ENCODE data around the gene USF3. TPM values are rescaled to one million over a fixed set of nuclear protein-coding genes. Genes with fewer than 3 reads are reported as not detected.

The USF3 gene
- 10 to 100 TPM; 21.4 to 33.4 (median 26.3) TPM for total RNA-seq

- peaks cover 18 to 34% of the 10 kb centered on the region in 2 donors for H3K4me1 ChIP-seq
- H3K4me3 ChIP-seq (replicated peaks in 1 of 3): peak within 1 kb of the TSS; percentile 44 to 93 (median 92)
- H3K27me3 ChIP-seq: no peaks in the 10 kb centered on the region
- intact Hi-C loops (cut with DNase I): no loop called here
- no peaks in the 10 kb centered on the region for H3K9me3 ChIP-seq
- peak in 1 of 2 donors; percentile 58 for TF ChIP-seq POLR2A (IDR thresholded peaks at IDR 0.05)
- no peak for TF ChIP-seq CTCF (IDR thresholded peaks at IDR 0.05)
- H3K36me3 ChIP-seq: no peaks in the 10 kb centered on the region
- peak; percentile 73 to 77 for DNase-seq
- peak within 1 kb of the TSS; percentile 98 to 99 (median 99) for H3K27ac ChIP-seq
- 0 to 2% methylated on average over 17 to 19 of the region's 75 CpGs for WGBS, 2 donors
Measured at GRCh38 chr3:113695786-113696645, at the start of gene USF3. Gene USF3 (minus strand): TSS chr3:113696642. CDS start chr3:113674878, 21,764 bp downstream.

- Histone ChIP-seq H3K4me1 (peaks cover 23 to 29% of the 10 kb centered on the region in 2 donors), H3K27me3 (no peaks in the 10 kb centered on the region), H3K36me3 (no peaks in the 10 kb centered on the region), H3K4me3 (replicated peaks in 1 of 3) (peak within 1 kb of the TSS; percentile 85 to 98 (median 96)), H3K27ac (peak within 1 kb of the TSS; percentile 97 to 100 (median 99)), H3K9me3 (no peaks in the 10 kb centered on the region)
- TF ChIP-seq POLR2A (IDR thresholded peaks at IDR 0.05): peak; percentile 62 to 85
- peak in 1 of 6 experiments; percentile 11 for TF ChIP-seq CTCF (IDR thresholded peaks at IDR 0.05)
- DNase-seq: peak; percentile 93 to 94
- intact Hi-C loops (cut with DNase I): no loop called here
- WGBS, 2 donors: 0% methylated on average over 38 to 62 of the region's 72 CpGs
Measured at GRCh38 chr3:113745756-113746547, 49.5 kb upstream of the USF3 start, which contains the start of gene NAA50. Gene NAA50 (minus strand): TSS chr3:113746249. CDS start chr3:113745949, 300 bp downstream.

- peak overlapping the region; percentile 97 to 100 (median 99) for H3K27ac ChIP-seq
- peaks cover 23 to 29% of the 10 kb centered on the region in 2 donors for H3K4me1 ChIP-seq
- peak overlapping the region; percentile 85 to 98 (median 96) for H3K4me3 ChIP-seq (replicated peaks in 1 of 3)
- H3K27me3 ChIP-seq: no peaks in the 10 kb centered on the region
- peak; percentile 69 to 71 for DNase-seq
- no peaks in the 10 kb centered on the region for H3K9me3 ChIP-seq
- intact Hi-C loops (cut with DNase I): no loop called here
- TF ChIP-seq CTCF (IDR thresholded peaks at IDR 0.05) (peak in 5 of 6 experiments; percentile 35 to 68 (median 58)), POLR2A (IDR thresholded peaks at IDR 0.05) (no peak)
- WGBS, 2 donors: 2% methylated on average over 32 to 35 of the region's 35 CpGs
- no peaks in the 10 kb centered on the region for H3K36me3 ChIP-seq
Measured at GRCh38 chr3:113744941-113745755, 48.7 kb upstream of the USF3 start.

GRCh38 chr3:113743006-113743630 is 46.7 kb upstream of the USF3 start:
- TF ChIP-seq POLR2A (IDR thresholded peaks at IDR 0.05) (no peak), CTCF (IDR thresholded peaks at IDR 0.05) (no peak)
- no peaks in the 10 kb centered on the region for H3K9me3 ChIP-seq
- DNase-seq: no peak
- H3K27me3 ChIP-seq: no peaks in the 10 kb centered on the region
- intact Hi-C loops (cut with DNase I): no loop called here
- H3K4me1 ChIP-seq: peaks cover 20 to 25% of the 10 kb centered on the region in 2 donors
- H3K27ac ChIP-seq: no peak overlapping the region
- no peak overlapping the region for H3K4me3 ChIP-seq (replicated peaks in 1 of 3)
- WGBS, 2 donors: 76 to 83% methylated on average over 7 of the region's 7 CpGs
- H3K36me3 ChIP-seq: no peaks in the 10 kb centered on the region

Data from thyroid gland (tissue), 4 donors.